ENCODE data around the gene NCOA3. TPM values are rescaled to one million over a fixed set of nuclear protein-coding genes. Genes with fewer than 3 reads are reported as not detected.

NCOA3 gene
- total RNA-seq, 1 donor from 2014 or later, result 37.3 TPM

DNA sequence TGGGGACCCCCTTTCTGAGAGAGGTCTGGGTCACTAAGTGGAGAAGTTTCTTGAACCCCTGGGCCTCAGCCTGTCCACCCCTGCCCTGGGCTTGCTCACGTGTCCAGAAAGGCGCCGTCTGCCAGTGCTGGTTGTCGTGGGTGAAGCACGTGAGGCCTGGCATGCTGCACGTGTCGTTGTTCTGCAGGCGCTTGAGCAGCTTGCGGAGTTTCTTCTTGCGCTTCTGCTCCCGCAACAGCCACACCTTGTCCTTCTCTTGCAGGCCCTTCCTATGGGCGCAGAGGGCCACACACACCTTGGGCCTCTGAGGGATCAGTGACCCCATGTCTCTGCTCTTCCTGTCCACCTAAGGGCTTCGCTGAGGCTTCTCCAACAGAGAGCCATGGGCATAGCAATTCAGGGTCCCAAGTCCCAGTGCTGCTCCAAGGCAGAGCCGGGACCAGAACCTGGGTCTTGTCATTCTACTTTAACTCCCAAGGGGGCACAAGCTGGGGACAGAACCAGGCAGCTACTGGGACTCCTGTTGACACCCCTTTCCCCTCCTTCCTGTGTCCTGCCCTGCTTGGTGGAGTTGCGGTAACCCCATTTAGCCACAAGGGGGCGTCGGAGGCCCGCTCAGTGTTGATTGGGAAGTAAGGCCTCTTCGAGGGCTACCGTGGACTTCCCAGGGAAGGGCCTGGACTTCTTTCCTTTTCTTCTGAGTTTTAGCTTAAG, 161.8 kb downstream of the NCOA3 start:
- no peaks in the 10 kb centered on the region for H3K27me3 Mint-ChIP-seq
- peak overlapping the region; percentile 20 for H3K4me3 Mint-ChIP-seq
- peak overlapping the region; percentile 68 for H3K27ac Mint-ChIP-seq
- peaks cover 19% of the 10 kb centered on the region for H3K4me1 Mint-ChIP-seq (ENCODE audit: unreplicated experiment)
- H3K9me3 Mint-ChIP-seq, result no peaks in the 10 kb centered on the region
- TF ChIP-seq, protein P1, sequence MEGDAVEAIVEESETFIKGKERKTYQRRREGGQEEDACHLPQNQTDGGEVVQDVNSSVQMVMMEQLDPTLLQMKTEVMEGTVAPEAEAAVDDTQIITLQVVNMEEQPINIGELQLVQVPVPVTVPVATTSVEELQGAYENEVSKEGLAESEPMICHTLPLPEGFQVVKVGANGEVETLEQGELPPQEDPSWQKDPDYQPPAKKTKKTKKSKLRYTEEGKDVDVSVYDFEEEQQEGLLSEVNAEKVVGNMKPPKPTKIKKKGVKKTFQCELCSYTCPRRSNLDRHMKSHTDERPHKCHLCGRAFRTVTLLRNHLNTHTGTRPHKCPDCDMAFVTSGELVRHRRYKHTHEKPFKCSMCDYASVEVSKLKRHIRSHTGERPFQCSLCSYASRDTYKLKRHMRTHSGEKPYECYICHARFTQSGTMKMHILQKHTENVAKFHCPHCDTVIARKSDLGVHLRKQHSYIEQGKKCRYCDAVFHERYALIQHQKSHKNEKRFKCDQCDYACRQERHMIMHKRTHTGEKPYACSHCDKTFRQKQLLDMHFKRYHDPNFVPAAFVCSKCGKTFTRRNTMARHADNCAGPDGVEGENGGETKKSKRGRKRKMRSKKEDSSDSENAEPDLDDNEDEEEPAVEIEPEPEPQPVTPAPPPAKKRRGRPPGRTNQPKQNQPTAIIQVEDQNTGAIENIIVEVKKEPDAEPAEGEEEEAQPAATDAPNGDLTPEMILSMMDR (conservative IDR thresholded peaks at IDR 0.05), result peak; percentile 98
- H3K36me3 Mint-ChIP-seq, result peaks cover 17% of the 10 kb centered on the region
- DNase-seq (ENCODE audit: extremely low spot score, unreplicated experiment), result peak; percentile 91

DNA sequence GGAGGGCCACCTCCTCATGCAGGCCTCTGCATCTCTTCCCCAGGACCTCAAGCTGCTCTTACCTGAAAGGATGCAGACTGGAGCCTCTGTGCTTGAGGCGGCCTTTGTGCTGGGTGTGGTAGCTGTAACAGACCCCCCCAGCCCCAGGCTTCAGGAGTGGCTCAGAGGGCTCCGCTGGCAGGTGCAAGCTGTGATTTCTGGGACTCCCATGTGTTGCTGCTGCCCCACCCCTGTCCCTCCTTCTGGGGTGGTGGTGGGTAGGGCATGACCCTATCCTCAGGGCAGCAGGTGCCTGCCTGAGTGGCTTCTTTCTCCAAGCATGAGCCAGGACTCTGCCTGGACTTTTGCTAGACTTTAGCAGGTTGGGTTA, 162.4 kb downstream of the NCOA3 start:
- DNase-seq (ENCODE audit: extremely low spot score, unreplicated experiment), result no peak
- no peak overlapping the region for H3K4me3 Mint-ChIP-seq
- no peaks in the 10 kb centered on the region for H3K9me3 Mint-ChIP-seq
- H3K27me3 Mint-ChIP-seq, result peaks cover 3% of the 10 kb centered on the region
- peak overlapping the region; percentile 71 for H3K27ac Mint-ChIP-seq
- peaks cover 23% of the 10 kb centered on the region for H3K4me1 Mint-ChIP-seq (ENCODE audit: unreplicated experiment)
- H3K36me3 Mint-ChIP-seq, result peaks cover 21% of the 10 kb centered on the region
- TF ChIP-seq, protein P1 (conservative IDR thresholded peaks at IDR 0.05), result no peak

DNA sequence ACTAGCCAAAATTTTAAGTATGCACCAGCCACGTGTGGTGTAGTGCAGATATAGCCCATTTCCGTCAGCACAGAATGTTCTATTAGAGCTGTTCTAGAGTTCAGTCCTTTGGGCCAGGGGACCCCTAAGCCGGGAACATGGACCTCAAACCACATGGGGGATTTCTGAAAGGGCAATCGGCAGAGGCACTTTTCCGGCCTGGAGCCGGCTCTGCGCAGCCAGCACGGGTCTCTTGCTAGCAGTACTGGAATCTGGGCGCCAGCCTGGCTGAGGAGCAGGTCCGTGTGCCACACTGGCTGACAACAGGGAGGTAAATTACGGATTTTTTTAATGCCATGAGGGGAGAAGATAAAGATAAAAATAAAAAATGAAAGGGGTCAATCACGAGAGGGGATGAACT, 163.1 kb downstream of the NCOA3 start:
- Mint-ChIP-seq H3K27me3 (peaks cover 3% of the 10 kb centered on the region), H3K9me3 (no peaks in the 10 kb centered on the region), H3K4me3 (peak overlapping the region; percentile 71), H3K36me3 (peaks cover 23% of the 10 kb centered on the region), H3K27ac (peak overlapping the region; percentile 71), H3K4me1 (ENCODE audit: unreplicated experiment) (peaks cover 24% of the 10 kb centered on the region)
- no peak for DNase-seq (ENCODE audit: extremely low spot score, unreplicated experiment)
- TF ChIP-seq, protein P1 (conservative IDR thresholded peaks at IDR 0.05), result no peak

DNA sequence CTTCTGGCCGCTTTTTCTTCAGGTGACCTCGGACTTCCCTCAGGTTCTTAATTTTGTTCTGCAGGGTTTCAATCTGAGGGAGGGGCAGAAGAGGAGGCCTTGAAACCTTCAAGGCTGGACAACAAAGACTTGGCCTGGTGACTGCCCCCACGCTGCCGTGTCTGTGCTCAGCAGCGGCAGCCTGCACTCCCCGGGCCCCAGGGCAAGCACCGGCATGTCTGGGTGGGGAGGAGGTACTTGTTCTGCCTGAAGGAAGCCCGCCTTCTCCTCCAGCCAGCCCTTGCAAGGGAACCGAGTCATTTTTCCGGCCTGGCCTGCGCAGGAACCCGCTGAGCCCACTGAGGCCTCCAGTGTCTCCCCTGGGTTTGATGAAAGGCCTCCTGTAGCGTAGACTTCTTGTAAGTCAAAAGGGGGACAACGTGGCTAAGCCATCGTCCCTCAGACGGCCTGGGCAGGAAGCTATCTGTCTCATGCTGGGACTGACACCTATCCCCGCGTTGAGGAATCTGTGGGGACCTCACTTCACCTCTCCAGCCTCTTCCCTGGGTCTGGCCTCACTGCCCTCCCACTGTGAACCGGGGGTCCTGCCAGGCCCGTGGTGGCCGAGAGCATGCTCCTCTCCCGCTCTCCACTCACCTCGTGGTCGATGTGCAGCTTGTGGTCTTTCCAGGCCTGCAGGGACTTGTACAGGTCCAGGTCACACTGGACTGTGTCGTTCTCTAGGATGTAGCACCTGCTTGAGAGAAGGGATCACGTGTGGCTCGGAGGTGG, 163.7 kb downstream of the NCOA3 start:
- no peak for DNase-seq (ENCODE audit: extremely low spot score, unreplicated experiment)
- Mint-ChIP-seq H3K27me3 (peaks cover 3% of the 10 kb centered on the region), H3K4me3 (no peak overlapping the region), H3K4me1 (ENCODE audit: unreplicated experiment) (peaks cover 24% of the 10 kb centered on the region), H3K27ac (peak overlapping the region; percentile 71), H3K36me3 (peaks cover 25% of the 10 kb centered on the region), H3K9me3 (no peaks in the 10 kb centered on the region)
- TF ChIP-seq, protein P1 (conservative IDR thresholded peaks at IDR 0.05), result no peak

DNA sequence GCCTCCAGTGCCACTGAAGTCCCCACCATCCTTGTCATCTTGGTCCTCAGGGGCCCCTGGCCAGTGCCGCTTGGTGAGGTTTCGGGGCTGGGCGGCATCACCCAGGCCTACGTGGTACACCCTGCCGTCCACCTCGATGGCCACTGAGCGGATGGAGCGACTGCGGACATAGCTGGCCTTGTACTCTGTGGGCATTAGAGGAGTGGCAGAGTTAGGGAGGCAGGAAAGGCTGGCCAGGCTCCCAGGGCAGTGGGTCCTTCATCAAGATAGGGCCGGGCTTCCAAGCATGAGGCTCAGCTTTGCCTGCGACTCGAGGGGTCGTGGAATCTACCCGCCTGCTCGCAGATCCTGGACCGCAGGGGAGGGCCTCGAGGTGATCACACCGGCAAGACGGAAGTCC, 164.6 kb downstream of the NCOA3 start:
- DNase-seq (ENCODE audit: extremely low spot score, unreplicated experiment), result no peak
- TF ChIP-seq, protein P1 (conservative IDR thresholded peaks at IDR 0.05), result no peak
- H3K36me3 Mint-ChIP-seq, result peaks cover 18% of the 10 kb centered on the region
- H3K9me3 Mint-ChIP-seq, result no peaks in the 10 kb centered on the region
- peaks cover 3% of the 10 kb centered on the region for H3K27me3 Mint-ChIP-seq
- H3K4me1 Mint-ChIP-seq (ENCODE audit: unreplicated experiment), result peaks cover 24% of the 10 kb centered on the region
- no peak overlapping the region for H3K4me3 Mint-ChIP-seq
- peak overlapping the region; percentile 44 for H3K27ac Mint-ChIP-seq

Data from type B pancreatic cell (in vitro differentiated cells).